GM12801 (cell line): ENCODE data around the gene AGTPBP1.

Source experiments
- CTCF ChIP-seq: IDR thresholded peaks from one replicate; pipeline ENCODE4 v1.5.1; 2011; ENCODE audit warnings: control low read depth; ENCODE audit not compliant: insufficient read length; ENCODE audit errors: extremely low read depth

Gene AGTPBP1

GRCh38 chr9:85640425-85640824 is 101.3 kb downstream of the AGTPBP1 start:
- TF ChIP-seq CTCF: no peak

GRCh38 chr9:85639675-85640186 is 102.0 kb downstream of the AGTPBP1 start:
- TF ChIP-seq CTCF: no peak

GRCh38 chr9:85631809-85632208 is 109.9 kb downstream of the AGTPBP1 start:
- TF ChIP-seq CTCF: no peak

GRCh38 chr9:85630676-85631075 is 111.1 kb downstream of the AGTPBP1 start:
- no peak for TF ChIP-seq CTCF

- no peak for TF ChIP-seq CTCF
Observed at GRCh38 chr9:85617141-85617670, 124.5 kb downstream of the AGTPBP1 start.

GRCh38 chr9:85615792-85616191 is 126.0 kb downstream of the AGTPBP1 start:
- no peak for TF ChIP-seq CTCF

GRCh38 chr9:85610074-85610860 is 131.5 kb downstream of the AGTPBP1 start:
- TF ChIP-seq CTCF: peak; percentile 21
